ENCODE measurements around the gene LNX1. TPM values are rescaled to one million over a fixed set of nuclear protein-coding genes. Genes with fewer than 3 reads are reported as not detected.

The LNX1 gene
- total RNA-seq, 1 donor from 2014 or later = 5.4 TPM

DNA sequence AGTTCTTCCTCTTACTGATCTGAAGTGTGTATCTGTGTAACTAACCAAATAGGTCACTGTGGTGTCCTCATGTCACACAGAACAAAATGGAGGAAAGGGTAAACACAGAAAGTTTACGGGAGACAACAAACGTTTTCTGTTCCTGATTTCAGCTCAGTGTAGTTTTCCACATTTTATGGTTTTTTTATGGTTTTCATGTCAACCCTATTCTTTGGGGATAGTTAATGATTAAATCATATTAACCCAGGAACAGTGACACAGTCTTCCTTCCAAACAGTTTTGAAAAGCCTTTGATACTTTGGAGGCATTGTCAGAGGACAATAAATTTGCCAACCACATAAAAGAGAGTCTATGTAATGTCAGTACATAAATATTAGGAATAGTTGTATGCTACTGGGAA is 4.2 kb downstream of the LNX1 start:
- intact Hi-C loops (cut with DNase I) = no loop called here
- ATAC-seq = no peak
- TF ChIP-seq, protein P1, sequence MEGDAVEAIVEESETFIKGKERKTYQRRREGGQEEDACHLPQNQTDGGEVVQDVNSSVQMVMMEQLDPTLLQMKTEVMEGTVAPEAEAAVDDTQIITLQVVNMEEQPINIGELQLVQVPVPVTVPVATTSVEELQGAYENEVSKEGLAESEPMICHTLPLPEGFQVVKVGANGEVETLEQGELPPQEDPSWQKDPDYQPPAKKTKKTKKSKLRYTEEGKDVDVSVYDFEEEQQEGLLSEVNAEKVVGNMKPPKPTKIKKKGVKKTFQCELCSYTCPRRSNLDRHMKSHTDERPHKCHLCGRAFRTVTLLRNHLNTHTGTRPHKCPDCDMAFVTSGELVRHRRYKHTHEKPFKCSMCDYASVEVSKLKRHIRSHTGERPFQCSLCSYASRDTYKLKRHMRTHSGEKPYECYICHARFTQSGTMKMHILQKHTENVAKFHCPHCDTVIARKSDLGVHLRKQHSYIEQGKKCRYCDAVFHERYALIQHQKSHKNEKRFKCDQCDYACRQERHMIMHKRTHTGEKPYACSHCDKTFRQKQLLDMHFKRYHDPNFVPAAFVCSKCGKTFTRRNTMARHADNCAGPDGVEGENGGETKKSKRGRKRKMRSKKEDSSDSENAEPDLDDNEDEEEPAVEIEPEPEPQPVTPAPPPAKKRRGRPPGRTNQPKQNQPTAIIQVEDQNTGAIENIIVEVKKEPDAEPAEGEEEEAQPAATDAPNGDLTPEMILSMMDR (IDR thresholded peaks at IDR 0.05) = no peak

DNA sequence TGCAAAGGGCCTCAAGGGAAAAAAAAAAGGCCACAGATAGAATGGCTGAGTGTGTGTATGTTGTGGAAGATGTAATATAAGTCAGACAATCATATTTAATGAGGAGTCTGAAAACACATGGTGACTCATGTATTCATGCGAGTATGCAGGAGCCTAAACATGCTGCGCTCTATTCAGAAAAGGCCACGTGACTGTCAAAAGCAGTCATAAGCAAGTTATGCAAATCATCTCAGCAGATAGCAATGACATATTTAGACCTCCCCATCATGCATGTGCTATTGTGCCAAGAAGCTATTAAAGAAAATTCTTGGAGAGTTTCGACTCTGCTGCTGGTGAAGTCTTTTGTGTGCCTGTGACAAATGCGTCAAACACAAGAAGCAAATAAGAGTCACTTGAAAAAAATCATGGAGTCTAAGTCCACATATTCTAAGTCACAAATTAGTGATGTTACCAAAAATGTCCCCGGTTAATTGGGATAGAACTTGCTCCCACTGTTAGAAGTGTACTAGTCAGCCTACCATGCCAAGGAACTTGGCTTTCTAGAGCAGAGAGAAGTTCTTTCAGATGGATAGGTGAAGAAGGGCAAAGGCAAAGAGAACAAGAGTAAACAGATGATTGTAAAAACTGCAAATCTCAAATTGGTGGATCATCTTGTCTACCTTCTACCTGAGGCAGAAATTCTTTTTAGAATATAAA is 5.0 kb downstream of the LNX1 start:
- TF ChIP-seq, protein P1 (IDR thresholded peaks at IDR 0.05) = no peak
- no peak for DNase-seq
- Histone ChIP-seq H3K27me3 (ENCODE audit: low read depth) (no peaks in the 10 kb centered on the region), H3K4me1 (no peaks in the 10 kb centered on the region), H3K4me3 (no peak overlapping the region), H3K9me3 (no peaks in the 10 kb centered on the region), H3K27ac (no peak overlapping the region), H3K36me3 (no peaks in the 10 kb centered on the region)
- ATAC-seq = no peak
- intact Hi-C loops (cut with DNase I) = no loop called here

More for the DNA sequence above, 4.2 kb downstream of the LNX1 start:
- Histone ChIP-seq H3K27me3 (ENCODE audit: low read depth) (no peaks in the 10 kb centered on the region), H3K4me3 (no peak overlapping the region), H3K27ac (no peak overlapping the region), H3K4me1 (peaks cover 5% of the 10 kb centered on the region), H3K36me3 (no peaks in the 10 kb centered on the region), H3K9me3 (no peaks in the 10 kb centered on the region)
- no peak for DNase-seq

DNA sequence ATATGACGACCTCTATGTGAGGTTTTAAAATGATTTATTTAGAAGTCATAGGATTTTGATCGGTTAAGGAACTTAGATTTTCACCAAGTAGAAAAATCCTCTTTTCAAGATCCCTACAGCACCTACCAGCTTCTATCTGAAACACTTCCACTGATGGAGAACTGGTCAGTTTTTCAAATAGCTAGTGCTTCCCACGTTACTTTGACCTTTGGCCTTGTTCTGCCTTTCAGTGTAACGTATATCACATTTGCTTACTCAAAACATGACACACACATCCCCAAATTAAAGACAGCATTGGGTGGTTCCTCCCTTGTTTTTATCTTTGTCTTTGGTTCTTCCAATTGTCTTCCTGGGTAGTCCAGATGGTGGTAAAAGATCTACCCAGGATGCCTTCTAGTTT is 6.6 kb downstream of the LNX1 start:
- no peak overlapping the region for H3K4me3 ChIP-seq
- TF ChIP-seq, protein P1 (IDR thresholded peaks at IDR 0.05) = no peak
- intact Hi-C loops (cut with DNase I) = no loop called here

DNA sequence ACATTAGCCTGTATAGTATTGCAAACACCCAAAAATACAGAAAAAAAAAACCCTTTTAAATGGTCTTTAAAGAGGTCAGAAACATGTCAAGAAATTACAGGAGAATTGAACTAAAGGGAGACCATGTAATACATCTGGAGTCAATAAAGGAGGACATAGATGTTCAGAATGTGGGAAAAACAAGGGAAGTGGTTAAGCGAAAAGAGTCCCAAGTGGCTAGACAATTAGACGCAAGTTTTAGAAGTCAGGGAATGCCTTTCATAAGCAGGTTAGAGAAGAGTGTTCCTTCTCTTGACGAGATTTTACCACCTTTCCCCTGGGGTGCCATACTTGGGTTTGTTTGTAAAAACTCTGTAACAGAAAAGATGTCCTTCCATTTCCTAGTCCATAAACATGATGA is 7.8 kb downstream of the LNX1 start:
- H3K4me3 ChIP-seq = no peak overlapping the region
- no peaks in the 10 kb centered on the region for H3K9me3 ChIP-seq
- intact Hi-C loops (cut with DNase I) = no loop called here
- no peak for ATAC-seq
- TF ChIP-seq, protein P1 (IDR thresholded peaks at IDR 0.05) = no peak
- no peaks in the 10 kb centered on the region for H3K27me3 ChIP-seq (ENCODE audit: low read depth)
- H3K36me3 ChIP-seq = no peaks in the 10 kb centered on the region
- no peaks in the 10 kb centered on the region for H3K4me1 ChIP-seq
- H3K27ac ChIP-seq = no peak overlapping the region
- DNase-seq = no peak

More for the DNA sequence above, 6.6 kb downstream of the LNX1 start:
- no peaks in the 10 kb centered on the region for H3K27me3 ChIP-seq (ENCODE audit: low read depth)
- no peaks in the 10 kb centered on the region for H3K36me3 ChIP-seq
- ATAC-seq (no peak), DNase-seq (no peak)
- H3K9me3 ChIP-seq = no peaks in the 10 kb centered on the region
- H3K27ac ChIP-seq = no peak overlapping the region
- no peaks in the 10 kb centered on the region for H3K4me1 ChIP-seq

DNA sequence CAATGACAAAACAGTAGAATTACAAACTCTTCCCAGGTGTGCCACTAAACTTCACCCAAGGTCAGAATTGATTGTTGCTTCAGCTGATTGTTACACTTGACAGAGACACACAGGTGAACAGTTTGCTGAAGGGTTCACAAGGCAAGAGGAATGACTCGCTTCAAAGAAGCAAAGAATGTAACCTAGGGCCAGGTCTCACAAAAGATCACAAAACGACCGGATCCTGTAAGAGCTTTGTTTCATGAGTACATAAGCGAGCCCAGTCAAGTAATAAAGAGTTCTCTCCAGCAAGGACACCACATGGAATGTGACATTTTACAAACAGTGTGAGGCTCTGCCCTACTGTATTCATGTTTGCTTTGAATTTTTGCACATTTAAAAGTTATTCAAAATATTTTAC is 9.1 kb downstream of the LNX1 start:
- no peak for ATAC-seq
- Histone ChIP-seq H3K27me3 (ENCODE audit: low read depth) (no peaks in the 10 kb centered on the region), H3K27ac (no peak overlapping the region), H3K9me3 (no peaks in the 10 kb centered on the region), H3K4me1 (peaks cover 4% of the 10 kb centered on the region), H3K36me3 (no peaks in the 10 kb centered on the region), H3K4me3 (no peak overlapping the region)
- intact Hi-C loops (cut with DNase I) = no loop called here
- TF ChIP-seq, protein P1 (IDR thresholded peaks at IDR 0.05) = no peak
- DNase-seq = no peak

All from lower lobe of right lung (tissue), 2 donors.